ENCODE data around the gene OSBPL2.
A peak's percentile ranks its signal among the peaks of the same experiment; 100 is the strongest.

OSBPL2 gene

GRCh38 chr20:62287129-62287528, 48.8 kb downstream of the OSBPL2 start:
- DNase-seq = no peak

GRCh38 chr20:62287759-62288534, 49.6 kb downstream of the OSBPL2 start:
- no peak for DNase-seq

GRCh38 chr20:62288535-62289105, 50.3 kb downstream of the OSBPL2 start:
- no peak for DNase-seq

GRCh38 chr20:62289131-62289530, 50.8 kb downstream of the OSBPL2 start:
- DNase-seq = no peak

GRCh38 chr20:62289898-62290297, 51.6 kb downstream of the OSBPL2 start:
- no peak for DNase-seq

- no peak for DNase-seq
Measured at GRCh38 chr20:62291251-62292066, 53.1 kb downstream of the OSBPL2 start.

GRCh38 chr20:62292108-62292507, 53.8 kb downstream of the OSBPL2 start:
- no peak for DNase-seq

GRCh38 chr20:62293111-62293784, 54.9 kb downstream of the OSBPL2 start:
- DNase-seq = no peak

- DNase-seq = no peak
Measured at GRCh38 chr20:62293946-62294345, 55.6 kb downstream of the OSBPL2 start.

- DNase-seq = no peak
Measured at GRCh38 chr20:62294516-62294915, 56.2 kb downstream of the OSBPL2 start.

- no peak for DNase-seq
Measured at GRCh38 chr20:62296724-62297448, 58.6 kb downstream of the OSBPL2 start.

- DNase-seq = no peak
Measured at GRCh38 chr20:62297449-62298227, 59.3 kb downstream of the OSBPL2 start.

- no peak for DNase-seq
Measured at GRCh38 chr20:62298577-62299249, 60.4 kb downstream of the OSBPL2 start.

GRCh38 chr20:62299666-62300236, 61.4 kb downstream of the OSBPL2 start:
- no peak for DNase-seq

GRCh38 chr20:62300319-62300718, 62.0 kb downstream of the OSBPL2 start:
- no peak for DNase-seq

- no peak for DNase-seq
Measured at GRCh38 chr20:62301111-62301668, 62.9 kb downstream of the OSBPL2 start.

- no peak for DNase-seq
Measured at GRCh38 chr20:62301773-62302340, 63.5 kb downstream of the OSBPL2 start.

GRCh38 chr20:62302341-62303061, 64.2 kb downstream of the OSBPL2 start, which contains the start of gene ADRM1:
ADRM1 (plus strand) TSS chr20:62302997; CDS start chr20:62303569, 572 bp downstream.
- DNase-seq = peak; percentile 87

- no peak for DNase-seq
Measured at GRCh38 chr20:62303062-62303339, 64.7 kb downstream of the OSBPL2 start.

Data from DMS79 treated with DMSO at 0.1 percent for 48 hours (cell line).